AG09309 (cell line): Measurements from ENCODE around the gene ERBB2.
A peak's percentile ranks its signal among the peaks of the same experiment; 100 is the strongest.

Experiments used
- DNase-seq: peaks from one replicate; pipeline ENCODE4 v3.0.0-alpha.2; 2010; ENCODE audit warnings: low read depth
- H3K4me3 ChIP-seq: 2 replicates; pipeline ENCODE4 v1.5.1; 2011; ENCODE audit warnings: mild to moderate bottlenecking, low read depth, low read length, moderate library complexity; ENCODE audit not compliant: control insufficient read depth
- CTCF ChIP-seq: IDR thresholded peaks from 2 replicates; pipeline ENCODE4 v1.5.1; 2011; ENCODE audit warnings: mild to moderate bottlenecking, low read depth, low read length, inconsistent platforms; ENCODE audit not compliant: insufficient read depth, control insufficient read depth; ENCODE audit errors: missing control alignments

Gene ERBB2

GRCh38 chr17:39666231-39666600 lies 33.6 kb upstream of the ERBB2 start:
- no peak for TF ChIP-seq CTCF
- no peak overlapping the region for H3K4me3 ChIP-seq
- DNase-seq: no peak

- H3K4me3 ChIP-seq: no peak overlapping the region
- no peak for TF ChIP-seq CTCF
- DNase-seq: no peak
These were observed 33.1 kb upstream of the ERBB2 start for GRCh38 chr17:39666601-39667261.

- H3K4me3 ChIP-seq: no peak overlapping the region
- no peak for TF ChIP-seq CTCF
These were observed 32.5 kb upstream of the ERBB2 start for GRCh38 chr17:39667262-39667944.

GRCh38 chr17:39667945-39668924 lies 31.6 kb upstream of the ERBB2 start, which contains the start of gene PNMT:
Gene PNMT, plus strand, starts transcription at chr17:39668453. Its CDS starts 23 bp downstream, at chr17:39668476.
- H3K4me3 ChIP-seq: no peak within 1 kb of the TSS
- peak; percentile 64 for TF ChIP-seq CTCF
- DNase-seq: no peak

More at GRCh38 chr17:39667262-39667944, 32.5 kb upstream of the ERBB2 start:
- DNase-seq: no peak

GRCh38 chr17:39669897-39670735 lies 29.7 kb upstream of the ERBB2 start:
- DNase-seq: no peak
- H3K4me3 ChIP-seq: no peak overlapping the region
- no peak for TF ChIP-seq CTCF

GRCh38 chr17:39670746-39671145 lies 29.1 kb upstream of the ERBB2 start:
- DNase-seq: no peak
- no peak overlapping the region for H3K4me3 ChIP-seq
- TF ChIP-seq CTCF: no peak
